Measurements from ENCODE around the gene GABRA5. TPM values are rescaled to one million over a fixed set of nuclear protein-coding genes. Genes with fewer than 3 reads are reported as not detected.

The GABRA5 gene
- total RNA-seq, 1 experiment from 2014 or later: not detected

- H3K4me1 ChIP-seq (ENCODE audit: control insufficient read depth, insufficient read depth, low read length): no peaks in the 10 kb centered on the region
- intact Hi-C loops (cut with micrococcal nuclease; ENCODE audit: unreplicated experiment): no loop called here
- no peaks in the 10 kb centered on the region for H3K36me3 ChIP-seq (ENCODE audit: control insufficient read depth, insufficient read depth, low read length)
- ATAC-seq (no peak), DNase-seq (ENCODE audit: low read depth, low spot score) (no peak)
- POLR2A ChIA-PET: no interaction called here
- no TSS peak for BruUV-seq (replicated peaks)
- no peaks in the 10 kb centered on the region for H3K27me3 ChIP-seq (ENCODE audit: control insufficient read depth, insufficient read depth, low read length)
- no peak overlapping the region for H3K27ac ChIP-seq (ENCODE audit: low read length)
- TF ChIP-seq TCF7L2 (IDR thresholded peaks at IDR 0.05; ENCODE audit: low read depth, low read length): no peak
- no peak for TF ChIP-seq SIN3A (IDR thresholded peaks at IDR 0.05; ENCODE audit: borderline replicate concordance, insufficient read depth, low read depth, low read length)
- TF ChIP-seq POLR2AphosphoS5 (IDR thresholded peaks at IDR 0.05; ENCODE audit: low read depth, low read length): no peak
- TF ChIP-seq REST (IDR thresholded peaks at IDR 0.05; ENCODE audit: insufficient read depth in 1 of 2, low read depth in 2 of 2, low read length in 1 of 2): no peak
- TF ChIP-seq, protein P1, sequence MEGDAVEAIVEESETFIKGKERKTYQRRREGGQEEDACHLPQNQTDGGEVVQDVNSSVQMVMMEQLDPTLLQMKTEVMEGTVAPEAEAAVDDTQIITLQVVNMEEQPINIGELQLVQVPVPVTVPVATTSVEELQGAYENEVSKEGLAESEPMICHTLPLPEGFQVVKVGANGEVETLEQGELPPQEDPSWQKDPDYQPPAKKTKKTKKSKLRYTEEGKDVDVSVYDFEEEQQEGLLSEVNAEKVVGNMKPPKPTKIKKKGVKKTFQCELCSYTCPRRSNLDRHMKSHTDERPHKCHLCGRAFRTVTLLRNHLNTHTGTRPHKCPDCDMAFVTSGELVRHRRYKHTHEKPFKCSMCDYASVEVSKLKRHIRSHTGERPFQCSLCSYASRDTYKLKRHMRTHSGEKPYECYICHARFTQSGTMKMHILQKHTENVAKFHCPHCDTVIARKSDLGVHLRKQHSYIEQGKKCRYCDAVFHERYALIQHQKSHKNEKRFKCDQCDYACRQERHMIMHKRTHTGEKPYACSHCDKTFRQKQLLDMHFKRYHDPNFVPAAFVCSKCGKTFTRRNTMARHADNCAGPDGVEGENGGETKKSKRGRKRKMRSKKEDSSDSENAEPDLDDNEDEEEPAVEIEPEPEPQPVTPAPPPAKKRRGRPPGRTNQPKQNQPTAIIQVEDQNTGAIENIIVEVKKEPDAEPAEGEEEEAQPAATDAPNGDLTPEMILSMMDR (IDR thresholded peaks at IDR 0.05): no peak
- no peak overlapping the region for H3K4me3 ChIP-seq (ENCODE audit: low read depth in 2 of 2, low read length in 2 of 2)
- CTCF ChIA-PET: no interaction called here
- in situ Hi-C loops (cut with HindIII; ENCODE audit: low pct_unique_long_range_greater_than_20kb, low sequenced_read_pairs): no loop called here
- peaks cover 5% of the 10 kb centered on the region; the same call in 1 of the 2 replicates for H3K9me3 ChIP-seq (ENCODE audit: control insufficient read depth, insufficient read depth, low read depth, low read length)
Measured at GRCh38 chr15:26910715-26911114, 43.9 kb downstream of the GABRA5 start.

DNA sequence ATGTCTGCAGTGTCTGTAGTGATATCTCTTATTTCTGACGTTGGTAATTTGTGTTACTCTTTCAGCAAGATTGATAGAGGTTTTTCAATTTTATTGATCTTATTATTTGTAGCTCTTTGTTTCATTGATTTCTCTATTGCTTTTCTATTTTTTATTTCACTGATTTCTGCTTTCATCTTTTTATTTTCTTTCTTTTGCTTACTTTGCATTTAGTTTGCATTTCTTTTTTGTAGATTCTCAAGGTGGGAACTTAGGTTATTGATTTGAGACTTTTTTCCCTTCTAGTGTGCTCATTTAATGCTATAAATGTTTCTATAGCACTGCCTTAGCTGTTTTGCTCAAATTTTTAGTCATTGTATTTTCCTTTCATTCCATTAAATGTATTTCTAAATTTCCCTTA lies 54.6 kb downstream of the GABRA5 start:
- no peaks in the 10 kb centered on the region for H3K27me3 ChIP-seq (ENCODE audit: control insufficient read depth, insufficient read depth, low read length)
- ChIA-PET CTCF (no interaction called here), POLR2A (no interaction called here)
- DNase-seq (ENCODE audit: low read depth, low spot score) (no peak), ATAC-seq (no peak)
- H3K4me1 ChIP-seq (ENCODE audit: control insufficient read depth, insufficient read depth, low read length): no peaks in the 10 kb centered on the region
- no peak overlapping the region for H3K27ac ChIP-seq (ENCODE audit: low read length)
- H3K4me3 ChIP-seq (ENCODE audit: low read depth in 2 of 2, low read length in 2 of 2): no peak overlapping the region
- no peaks in the 10 kb centered on the region for H3K9me3 ChIP-seq (ENCODE audit: control insufficient read depth, insufficient read depth, low read depth, low read length)
- no TSS peak for BruUV-seq (replicated peaks)
- in situ Hi-C loops (cut with HindIII; ENCODE audit: low pct_unique_long_range_greater_than_20kb, low sequenced_read_pairs) (no loop called here), intact Hi-C loops (cut with micrococcal nuclease; ENCODE audit: unreplicated experiment) (no loop called here)
- no peak for TF ChIP-seq REST (IDR thresholded peaks at IDR 0.05; ENCODE audit: insufficient read depth in 1 of 2, low read depth in 2 of 2, low read length in 1 of 2)
- TF ChIP-seq TCF7L2 (IDR thresholded peaks at IDR 0.05; ENCODE audit: low read depth, low read length): no peak
- TF ChIP-seq, protein P1 (IDR thresholded peaks at IDR 0.05): no peak
- TF ChIP-seq SIN3A (IDR thresholded peaks at IDR 0.05; ENCODE audit: borderline replicate concordance, insufficient read depth, low read depth, low read length): no peak
- TF ChIP-seq POLR2AphosphoS5 (IDR thresholded peaks at IDR 0.05; ENCODE audit: low read depth, low read length): no peak
- H3K36me3 ChIP-seq (ENCODE audit: control insufficient read depth, insufficient read depth, low read length): no peaks in the 10 kb centered on the region

All from Panc1 (cell line).